HG03196 (cell line): Measurements from ENCODE around the gene ARPC5.
"Not testable (repeated sequence)": the region's sequence is repeated elsewhere in the genome, so short reads cannot be mapped to it uniquely, and the experiment has no call there.

Experiments
- ATAC-seq: cut with Tn5 transposase; IDR thresholded peaks from one replicate; pipeline ENCODE4 v1.9.1; 2021; ENCODE audit not compliant: unreplicated experiment

Gene ARPC5

GRCh38 chr1:183635606-183636333 lies at the start of gene ARPC5:
Gene ARPC5 (minus strand): TSS chr1:183635783. CDS start chr1:183635659, 124 bp downstream.
- peak; percentile 91 for ATAC-seq

GRCh38 chr1:183685112-183685713 lies 49.6 kb upstream of the ARPC5 start:
- ATAC-seq, result peak; percentile 61

DNA sequence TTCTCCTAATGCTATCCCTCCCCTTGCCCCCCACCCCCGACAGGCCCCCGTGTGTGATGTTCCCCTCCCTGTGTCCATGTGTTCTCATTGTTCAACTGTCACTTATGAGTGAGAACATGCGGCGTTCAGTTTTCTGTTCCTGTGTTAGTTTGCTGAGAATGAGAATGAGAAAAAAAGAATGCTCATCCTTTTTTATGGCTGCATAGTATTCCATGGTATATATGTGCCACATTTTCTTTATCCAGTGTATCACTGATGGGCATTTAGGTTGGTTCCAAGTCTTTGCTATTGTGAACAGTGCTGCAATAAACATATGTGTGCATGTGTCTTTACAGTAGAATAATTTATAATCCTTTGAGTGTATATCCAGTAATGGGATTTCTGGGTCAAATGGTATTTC lies 43.8 kb upstream of the ARPC5 start:
- ATAC-seq, result not testable (repeated sequence)

DNA sequence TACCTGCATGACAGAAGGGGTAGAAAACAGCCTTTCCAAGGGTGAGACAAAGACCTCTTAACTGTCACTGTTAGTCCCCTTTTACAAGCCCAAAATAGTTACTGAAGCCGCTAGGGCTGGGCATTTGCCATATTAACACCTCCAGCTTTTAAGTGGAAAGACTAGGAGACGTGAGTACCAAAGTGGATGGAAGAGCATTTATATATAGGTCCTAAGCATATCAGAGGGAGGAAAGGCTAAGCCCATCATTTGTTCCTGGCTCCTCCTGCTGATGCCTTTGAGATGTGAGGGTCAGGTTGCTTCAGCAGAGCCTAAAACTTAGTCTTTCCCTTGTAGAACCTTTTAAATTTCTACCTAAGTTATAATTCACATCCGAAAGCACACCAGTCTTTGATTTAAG lies 43.2 kb upstream of the ARPC5 start:
- ATAC-seq, result no peak

DNA sequence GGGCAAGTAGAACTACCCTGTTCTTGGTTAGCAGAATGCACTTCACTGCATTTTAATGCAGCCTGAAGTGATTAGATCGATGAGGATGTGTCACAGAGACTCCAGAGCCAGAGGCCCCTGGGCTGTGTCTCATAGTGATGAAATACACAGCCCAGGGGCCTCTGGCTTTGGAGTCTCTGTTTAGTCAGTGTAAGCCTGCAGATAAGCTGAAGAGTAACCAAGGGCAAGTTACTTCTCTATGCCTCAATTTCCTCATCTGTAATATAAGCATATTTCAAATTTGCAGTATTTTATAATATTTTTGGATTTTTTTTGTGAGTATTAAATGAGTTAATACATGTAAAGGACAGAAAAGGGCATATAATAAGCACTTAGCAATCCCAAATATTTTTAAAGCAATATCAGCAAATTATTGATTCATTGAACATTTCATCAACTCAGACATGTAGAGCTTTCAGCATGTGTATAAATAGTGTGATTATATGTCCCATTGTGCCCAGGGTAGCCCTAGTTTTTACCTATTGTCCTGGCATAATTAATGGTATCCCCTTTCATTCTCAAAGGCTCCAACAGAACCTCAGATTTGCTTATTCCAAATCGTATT lies 41.1 kb upstream of the ARPC5 start:
- ATAC-seq, result no peak

- ATAC-seq, result no peak
Observed at GRCh38 chr1:183675883-183676585, 40.5 kb upstream of the ARPC5 start.

GRCh38 chr1:183675381-183675780 lies 39.8 kb upstream of the ARPC5 start:
- no peak for ATAC-seq

DNA sequence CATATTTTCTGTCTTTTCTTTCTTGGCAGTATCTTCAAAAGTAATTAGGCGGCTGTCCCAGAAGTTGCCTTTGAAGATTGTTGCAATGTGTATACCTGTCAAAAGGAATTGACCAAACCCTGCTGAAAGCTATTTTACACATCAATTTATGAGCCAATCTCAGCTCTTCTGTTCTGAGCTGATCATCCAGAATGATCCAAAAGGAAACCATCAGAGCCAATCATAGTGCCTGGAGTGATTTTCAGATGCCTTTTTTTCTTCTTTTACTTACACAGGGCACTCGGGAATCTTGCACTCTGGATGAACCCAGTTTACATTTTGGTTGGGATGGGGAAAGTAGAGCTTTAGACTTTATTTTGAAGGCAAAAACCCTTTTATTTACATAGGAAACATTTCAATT lies 39.3 kb upstream of the ARPC5 start:
- no peak for ATAC-seq

- ATAC-seq, result no peak
Observed at GRCh38 chr1:183674339-183674738, 38.8 kb upstream of the ARPC5 start.

DNA sequence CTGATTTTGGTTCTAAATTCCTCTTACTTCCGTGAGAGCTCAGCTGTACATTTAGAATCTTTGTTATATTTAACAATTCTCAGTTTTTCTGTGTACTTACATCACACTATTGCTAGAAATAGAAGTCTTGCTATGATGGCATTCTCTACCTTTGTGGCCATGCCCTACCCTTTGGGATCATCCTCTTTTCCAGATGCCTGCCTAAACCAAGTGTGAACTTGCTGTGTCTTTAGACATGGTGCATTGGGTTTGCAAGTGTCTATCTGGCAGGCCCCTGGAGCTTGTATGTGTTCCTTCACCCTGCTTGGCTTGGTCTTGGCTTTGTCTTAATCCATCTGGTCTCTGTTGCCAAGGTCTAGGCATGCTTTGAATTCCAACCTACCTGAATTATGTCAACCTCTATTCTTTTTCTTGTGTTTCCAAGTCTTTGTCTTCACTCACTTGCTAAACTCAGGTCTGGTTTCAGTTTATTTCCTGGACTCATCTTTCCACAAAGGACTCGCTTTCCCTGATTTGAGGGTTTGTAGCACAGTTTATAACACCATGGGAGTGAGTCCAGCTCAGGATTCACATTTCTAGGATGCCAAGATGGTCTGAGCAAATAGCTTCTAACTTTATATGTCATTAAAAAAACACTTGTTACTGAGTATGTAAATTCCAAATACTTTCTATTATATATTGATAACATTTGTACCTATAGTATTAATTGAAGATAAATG lies 38.2 kb upstream of the ARPC5 start:
- no peak for ATAC-seq

- no peak for ATAC-seq
Observed at GRCh38 chr1:183670169-183670568, 34.6 kb upstream of the ARPC5 start.

DNA sequence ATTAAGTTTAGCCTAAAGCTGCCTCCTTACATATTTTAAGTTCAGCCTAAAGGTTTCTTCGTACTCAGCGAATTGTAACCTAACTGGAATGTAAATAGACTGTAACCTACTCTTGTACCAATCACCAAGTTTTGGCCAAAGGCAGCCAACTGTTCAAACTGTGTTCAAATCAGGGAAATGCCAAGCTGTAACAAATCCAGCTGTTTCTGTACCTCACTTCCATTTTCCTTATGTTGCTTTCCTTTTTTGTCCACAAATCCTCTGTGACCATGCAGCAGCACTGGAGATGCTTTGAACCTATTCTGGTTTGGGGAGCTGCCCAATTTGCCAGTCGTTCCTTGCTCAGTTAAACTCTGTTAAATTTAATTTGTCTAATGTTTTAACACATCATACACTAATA lies 20.8 kb upstream of the ARPC5 start:
- ATAC-seq, result no peak

DNA sequence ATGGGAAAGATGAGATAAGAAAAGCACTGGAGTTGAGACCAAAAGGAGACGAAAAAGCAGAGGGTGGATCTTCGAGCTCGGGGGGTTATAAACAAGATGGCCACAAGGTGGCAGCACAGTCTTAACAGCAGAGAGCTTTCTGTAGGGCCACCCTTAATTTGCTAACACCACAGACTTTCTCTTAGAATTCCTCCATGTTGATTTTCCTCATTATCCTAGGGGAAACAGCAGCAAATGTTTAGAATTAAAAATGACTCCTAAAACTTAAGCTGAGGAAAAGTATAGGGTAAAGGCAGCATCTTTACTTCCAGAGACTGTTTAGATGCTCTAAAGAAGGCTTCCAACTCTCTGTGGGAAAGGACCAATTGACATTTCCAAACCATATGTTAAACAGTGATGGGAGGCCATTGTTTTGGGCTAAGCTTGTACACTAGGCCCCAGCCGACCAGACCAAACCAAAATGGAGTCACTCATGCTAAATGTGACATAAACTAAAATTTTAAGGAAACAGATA lies 20.0 kb upstream of the ARPC5 start:
- ATAC-seq, result peak; percentile 73

DNA sequence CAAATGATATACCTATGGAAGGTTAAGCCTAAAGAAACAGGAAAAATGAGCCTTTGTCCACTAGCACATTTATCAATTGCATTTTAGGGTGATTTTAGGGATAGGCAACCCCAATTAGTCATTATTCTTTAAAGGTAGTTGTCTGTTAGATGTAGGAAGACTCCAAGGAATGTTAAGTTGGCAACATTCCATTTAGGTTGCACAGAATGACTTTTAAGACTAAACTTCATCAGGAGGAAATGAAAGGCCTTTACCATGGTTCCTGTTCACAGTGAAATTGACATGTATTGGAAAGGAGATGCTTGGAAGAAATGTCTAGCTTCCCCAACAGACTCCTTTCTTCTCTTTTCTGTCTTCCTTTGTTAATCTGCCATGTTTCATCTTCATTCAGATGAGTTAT lies 19.1 kb upstream of the ARPC5 start:
- ATAC-seq, result no peak

DNA sequence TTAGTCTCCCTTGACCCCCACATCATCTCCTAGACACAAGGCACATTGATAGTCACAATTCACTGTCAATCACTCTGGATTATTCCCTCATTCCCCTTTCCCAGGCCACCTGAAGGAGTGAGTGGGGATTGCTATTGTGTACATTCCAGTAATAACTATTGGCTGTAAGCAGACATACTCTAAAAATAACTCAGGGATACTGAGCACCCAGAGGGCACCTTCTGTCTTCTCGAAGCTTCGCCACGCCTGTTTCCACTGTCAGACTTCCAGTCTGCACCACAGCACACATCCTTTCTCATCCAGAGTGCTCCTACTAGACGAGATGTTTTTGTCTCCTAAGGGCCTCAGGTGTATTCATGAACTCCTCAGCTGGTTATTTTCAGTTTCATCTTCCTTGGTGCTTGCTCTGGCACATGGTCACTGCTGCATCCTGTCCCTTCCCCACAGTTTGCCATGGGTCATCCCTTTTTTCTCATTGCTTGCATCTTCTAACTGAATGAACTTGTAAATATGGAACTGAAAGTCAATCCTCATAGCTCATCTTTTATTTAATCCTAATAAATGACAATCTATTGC lies 18.4 kb upstream of the ARPC5 start:
- ATAC-seq, result no peak

DNA sequence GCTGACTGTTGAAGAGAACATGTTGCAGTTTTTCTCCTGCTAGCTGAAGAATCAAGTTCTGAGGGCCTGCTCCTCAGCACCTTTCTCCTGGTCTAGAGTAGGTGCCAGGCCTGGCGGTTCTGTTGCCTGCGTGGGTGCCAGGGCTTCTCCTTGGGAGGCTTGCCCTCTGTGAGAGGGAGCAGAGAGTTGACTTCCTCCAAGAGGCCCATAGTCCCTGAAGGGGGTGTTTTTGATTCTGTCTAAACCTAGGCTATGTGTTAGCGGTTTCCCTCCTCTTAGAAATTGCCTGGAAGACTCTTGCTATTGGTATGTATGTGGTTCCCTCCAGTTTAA lies 17.8 kb upstream of the ARPC5 start:
- no peak for ATAC-seq

GRCh38 chr1:183652547-183653461 lies 17.2 kb upstream of the ARPC5 start, which contains the start of gene APOBEC4:
Gene APOBEC4 (minus strand): TSS chr1:183653316. CDS start chr1:183648781, 4,535 bp downstream.
- ATAC-seq, result no peak

- ATAC-seq, result no peak
Observed at GRCh38 chr1:183652107-183652506, 16.5 kb upstream of the ARPC5 start.

DNA sequence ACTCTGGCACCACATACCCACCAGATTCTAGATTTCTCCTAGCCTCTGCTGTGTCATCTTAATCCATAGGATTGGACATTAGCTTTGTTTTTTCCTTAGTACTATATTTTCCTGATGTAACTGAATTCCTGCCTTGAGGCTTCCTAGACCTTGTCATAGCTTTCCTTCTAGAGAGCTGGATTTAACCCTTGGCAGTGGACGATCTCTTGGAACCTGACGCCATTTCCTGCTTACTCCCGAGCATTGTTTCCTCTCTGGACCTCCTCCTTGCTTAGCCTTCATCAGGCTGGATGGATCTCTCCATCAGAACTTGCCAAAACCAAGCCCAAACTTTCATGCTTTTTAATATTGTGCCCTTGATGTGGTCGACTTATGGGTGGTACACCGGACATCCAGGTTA lies 16.0 kb upstream of the ARPC5 start:
- no peak for ATAC-seq

GRCh38 chr1:183648042-183648441 lies 12.5 kb upstream of the ARPC5 start:
- no peak for ATAC-seq
